Progenitor cell of endocrine pancreas (in vitro differentiated cells): ENCODE results near the gene CDH23. TPM values are rescaled to one million over a fixed set of nuclear protein-coding genes. Genes with fewer than 3 reads are reported as not detected.

Source experiments
- DNase-seq: peaks from one replicate; pipeline ENCODE4 v3.0.0; 2021; ENCODE audit warnings: low spot score; ENCODE audit not compliant: unreplicated experiment
- H3K27ac Mint-ChIP-seq: 2 replicates; pipeline ENCODE4 v1.8.0; 2021; ENCODE audit warnings: mild to moderate bottlenecking, moderate library complexity, mixed read lengths
- H3K27me3 Mint-ChIP-seq: 2 replicates; pipeline ENCODE4 v1.8.0; 2021; ENCODE audit warnings: mixed read lengths
- H3K36me3 Mint-ChIP-seq: 2 replicates; pipeline ENCODE4 v1.8.0; 2022; ENCODE audit warnings: mixed read lengths; ENCODE audit not compliant: insufficient read depth
- H3K4me1 Mint-ChIP-seq: 2 replicates; pipeline ENCODE4 v1.8.0; 2021; ENCODE audit warnings: low read depth, mixed read lengths
- H3K4me3 Mint-ChIP-seq: 2 replicates; pipeline ENCODE4 v1.8.0; 2021; ENCODE audit warnings: low read depth, mild to moderate bottlenecking, moderate library complexity, mixed read lengths
- H3K9me3 Mint-ChIP-seq: 2 replicates; pipeline ENCODE4 v1.8.0; 2021; ENCODE audit warnings: low read depth, mixed read lengths
- CTCF ChIP-seq: fragments of 200-600 bp; sonication (generic); IDR thresholded peaks from one replicate; pipeline ENCODE4 v1.5.0; 2021; ENCODE audit warnings: antibody characterized with exemption, mild to moderate bottlenecking; ENCODE audit not compliant: unreplicated experiment
- long read RNA-seq: library from polyadenylated mRNA; unstranded; transcript quantifications from one replicate; pipeline ENCODE4 v2.0.0, GENCODE V29; 2020
- total RNA-seq: library from RNA; stranded (reverse); gene quantifications from 2 replicates; pipeline ENCODE4 v1.2.1, GENCODE V29; 2021

Gene CDH23
- total RNA-seq, result 0.43 and 0.53 TPM in 2 replicates
- long read RNA-seq, result 0 reads

- Mint-ChIP-seq H3K36me3 (no peaks in the 10 kb centered on the region), H3K4me1 (peaks cover 1% of the 10 kb centered on the region), H3K9me3 (no peaks in the 10 kb centered on the region), H3K4me3 (peak within 1 kb of the TSS; percentile 63), H3K27ac (peak within 1 kb of the TSS; percentile 63), H3K27me3 (peaks cover 83% of the 10 kb centered on the region)
- no peak for DNase-seq
- TF ChIP-seq CTCF, result no peak
Measured at GRCh38 chr10:71396711-71397295, at the start of gene CDH23. Gene CDH23, plus strand, starts transcription at chr10:71396920. Its CDS starts 42,912 bp downstream, at chr10:71439832.

GRCh38 chr10:71347587-71348395 is 48.9 kb upstream of the CDH23 start:
- no peaks in the 10 kb centered on the region for H3K27me3 Mint-ChIP-seq
- DNase-seq, result no peak
- H3K4me3 Mint-ChIP-seq, result no peak overlapping the region
- H3K36me3 Mint-ChIP-seq, result no peaks in the 10 kb centered on the region
- H3K4me1 Mint-ChIP-seq, result peaks cover 27% of the 10 kb centered on the region
- peak overlapping the region; percentile 25 for H3K27ac Mint-ChIP-seq
- no peaks in the 10 kb centered on the region for H3K9me3 Mint-ChIP-seq
- TF ChIP-seq CTCF, result no peak

GRCh38 chr10:71348850-71349249 is 47.9 kb upstream of the CDH23 start:
- no peaks in the 10 kb centered on the region for H3K9me3 Mint-ChIP-seq
- H3K27me3 Mint-ChIP-seq, result no peaks in the 10 kb centered on the region
- no peak overlapping the region for H3K4me3 Mint-ChIP-seq
- no peaks in the 10 kb centered on the region for H3K36me3 Mint-ChIP-seq
- no peak overlapping the region for H3K27ac Mint-ChIP-seq
- no peak for TF ChIP-seq CTCF
- peaks cover 21% of the 10 kb centered on the region for H3K4me1 Mint-ChIP-seq
- DNase-seq, result no peak

- H3K9me3 Mint-ChIP-seq, result no peaks in the 10 kb centered on the region
- TF ChIP-seq CTCF, result no peak
- peaks cover 21% of the 10 kb centered on the region for H3K4me1 Mint-ChIP-seq
- no peak for DNase-seq
- no peak overlapping the region for H3K27ac Mint-ChIP-seq
- no peak overlapping the region for H3K4me3 Mint-ChIP-seq
- no peaks in the 10 kb centered on the region for H3K36me3 Mint-ChIP-seq
- H3K27me3 Mint-ChIP-seq, result no peaks in the 10 kb centered on the region
Measured at GRCh38 chr10:71349406-71349805, 47.3 kb upstream of the CDH23 start.

GRCh38 chr10:71351087-71351486 is 45.6 kb upstream of the CDH23 start:
- no peak overlapping the region for H3K27ac Mint-ChIP-seq

More at GRCh38 chr10:71351087-71351486, 45.6 kb upstream of the CDH23 start:
- DNase-seq, result no peak
- H3K4me3 Mint-ChIP-seq, result no peak overlapping the region
- no peaks in the 10 kb centered on the region for H3K27me3 Mint-ChIP-seq
- H3K4me1 Mint-ChIP-seq, result peaks cover 17% of the 10 kb centered on the region
- H3K9me3 Mint-ChIP-seq, result no peaks in the 10 kb centered on the region
- H3K36me3 Mint-ChIP-seq, result peaks cover 1% of the 10 kb centered on the region
- TF ChIP-seq CTCF, result no peak
